Transverse colon (tissue), 4 donors: ENCODE data around the gene OXLD1. TPM values are rescaled to one million over a fixed set of nuclear protein-coding genes. Genes with fewer than 3 reads are reported as not detected.

Experiments used
- DNase-seq: peaks from one replicate; pipeline ENCODE4 v3.0.0-alpha.2; 2019
- H3K27ac ChIP-seq, 4 donors: fragments of 200-600 bp; sonication (generic); 2 replicates each; pipeline ENCODE4 v1.5.1; 2016 to 2018; ENCODE audit warnings: inconsistent platforms in 4 of 4
- H3K27me3 ChIP-seq: fragments of 200-600 bp; sonication (generic); 2 replicates; pipeline ENCODE4 v1.5.1; 2017; ENCODE audit warnings: inconsistent platforms
- H3K36me3 ChIP-seq, 4 donors: fragments of 200-600 bp; sonication (generic); 2 replicates each; pipeline ENCODE4 v1.5.1; 2017 to 2019; ENCODE audit warnings: inconsistent platforms in 4 of 4
- H3K4me1 ChIP-seq, 4 donors: fragments of 200-600 bp; sonication (generic); 2 replicates each; pipeline ENCODE4 v1.5.1; 2017 to 2020; ENCODE audit warnings: inconsistent platforms in 4 of 4
- H3K4me3 ChIP-seq, 4 donors: fragments of 200-600 bp; sonication (generic); 1 replicate in 1 of 4; 2 replicates in 3 of 4; pipeline versions ENCODE4 v1.5.1 to v1.6.1; 2017 to 2019; ENCODE audit warnings: inconsistent platforms in 4 of 4
- H3K9me3 ChIP-seq, 2 donors: fragments of 200-600 bp; sonication (generic); 2 replicates each; pipeline ENCODE4 v1.5.1; 2017 to 2019; ENCODE audit warnings: inconsistent platforms in 2 of 2
- CTCF ChIP-seq, 5 experiments: fragments of 200-600 bp in 3 of 5; fragments of 450-650 bp in 2 of 5; sonication (generic) in 3 of 5; IDR thresholded peaks; 1 replicate in 2 of 5; 2 replicates in 3 of 5; pipeline ENCODE4 v1.5.1; 2016 to 2017; ENCODE audit warnings: antibody characterized with exemption in 5 of 5, inconsistent platforms in 3 of 5, mild to moderate bottlenecking in 2 of 5, moderate library complexity in 1 of 5
- EP300 ChIP-seq: sonication (generic); formaldehyde crosslinking; IDR thresholded peaks from one replicate; pipeline ENCODE4 v1.6.1; 2017; ENCODE audit warnings: antibody characterized with exemption, low read depth
- POLR2A ChIP-seq: fragments of 450-650 bp; IDR thresholded peaks from one replicate; pipeline ENCODE4 v1.6.1; 2016; ENCODE audit warnings: antibody characterized with exemption, mild to moderate bottlenecking, moderate library complexity
- POLR2AphosphoS5 ChIP-seq, 3 donors: sonication (generic); formaldehyde crosslinking; IDR thresholded peaks; one replicate each; pipeline ENCODE4 v1.6.1; 2016; ENCODE audit warnings: antibody characterized with exemption in 3 of 3
- WGBS, 2 donors: methylation state at CpG; one replicate each; pipeline ENCODE4 v1.1.5; 2018; ENCODE audit warnings: low coverage in 1 of 2; 5-methylcytosine and 5-hydroxymethylcytosine counted together
- in situ Hi-C, 4 donors: fragments of 200-750 bp; cut with MboI; loops; one replicate each; pipeline versions ENCODE4 v1.15.0 to v1.15.1; 2017; ENCODE audit warnings: low sequenced_read_pairs in 3 of 4, low pct_ligation_motif_present in 1 of 4, low pct_unique_long_range_greater_than_20kb in 1 of 4
- intact Hi-C: fragments of 100-400 bp; cut with DNase I; formaldehyde crosslinking; loops from one replicate; pipeline ENCODE4 v1.15.1; 2023; ENCODE audit warnings: low total_unique reads
- total RNA-seq, 4 donors: library from RNA; depleted of rRNA; stranded (reverse); fragments of >200 nt; gene quantifications; one replicate each; pipeline ENCODE4 v1.1.0, GENCODE V29; 2016

The OXLD1 gene
- total RNA-seq, 4 donors from 2014 or later = 21.4 to 63.6 (median 41.2) TPM

- in situ Hi-C loops = no loop called here
- H3K4me3 ChIP-seq = no peak overlapping the region
- no peaks in the 10 kb centered on the region for H3K4me1 ChIP-seq
- no peak overlapping the region for H3K27ac ChIP-seq
- intact Hi-C loops = no loop called here
- DNase-seq = no peak
- H3K9me3 ChIP-seq = peaks cover 0 to 4% of the 10 kb centered on the region in 2 donors
- TF ChIP-seq EP300 (no peak), POLR2AphosphoS5 (IDR thresholded peaks at IDR 0.05) (no peak), CTCF (IDR thresholded peaks at IDR 0.05) (no peak)
- peaks cover 44% of the 10 kb centered on the region for H3K27me3 ChIP-seq
- no peaks in the 10 kb centered on the region for H3K36me3 ChIP-seq
- 50% methylated on average over 50 of the region's 78 CpGs; no CpG with 5 or more reads in 1 of the 2 donors for WGBS, 2 donors
Measured at GRCh38 chr17:81648013-81648706, 18.2 kb downstream of the OXLD1 start.

- TF ChIP-seq POLR2AphosphoS5 (IDR thresholded peaks at IDR 0.05) (no peak), POLR2A (no peak)
- in situ Hi-C loops = no loop called here
- no peak overlapping the region for H3K4me3 ChIP-seq
- H3K9me3 ChIP-seq = peaks cover 0 to 4% of the 10 kb centered on the region in 2 donors
- H3K4me1 ChIP-seq = no peaks in the 10 kb centered on the region
- DNase-seq = no peak
- no peaks in the 10 kb centered on the region for H3K36me3 ChIP-seq
- 42 to 50% methylated on average over 4 to 18 of the region's 21 CpGs for WGBS, 2 donors
- no peak overlapping the region for H3K27ac ChIP-seq
- peaks cover 40% of the 10 kb centered on the region for H3K27me3 ChIP-seq
- intact Hi-C loops = no loop called here
Measured at GRCh38 chr17:81647640-81648012, 18.8 kb downstream of the OXLD1 start.

GRCh38 chr17:81646869-81647600 is 19.4 kb downstream of the OXLD1 start:
- no peak overlapping the region for H3K27ac ChIP-seq
- TF ChIP-seq POLR2A (no peak), EP300 (no peak), CTCF (IDR thresholded peaks at IDR 0.05) (no peak), POLR2AphosphoS5 (IDR thresholded peaks at IDR 0.05) (no peak)
- H3K4me1 ChIP-seq = no peaks in the 10 kb centered on the region
- no peak overlapping the region for H3K4me3 ChIP-seq
- H3K9me3 ChIP-seq = peaks cover 0 to 4% of the 10 kb centered on the region in 2 donors
- no peak for DNase-seq
- in situ Hi-C loops = no loop called here
- H3K27me3 ChIP-seq = peaks cover 40% of the 10 kb centered on the region
- WGBS, 2 donors = 69 to 73% methylated on average over 4 to 6 of the region's 12 CpGs
- no peaks in the 10 kb centered on the region for H3K36me3 ChIP-seq
- intact Hi-C loops = no loop called here

GRCh38 chr17:81644976-81645952 is 21.1 kb downstream of the OXLD1 start:
- intact Hi-C loops (no loop called here), in situ Hi-C loops (no loop called here)
- TF ChIP-seq EP300 (no peak), POLR2A (no peak), POLR2AphosphoS5 (IDR thresholded peaks at IDR 0.05) (no peak), CTCF (IDR thresholded peaks at IDR 0.05) (no peak)
- no peak for DNase-seq
- WGBS, 2 donors = 87 to 90% methylated on average over 2 to 28 of the region's 29 CpGs
- Histone ChIP-seq H3K9me3 (peaks cover 0 to 4% of the 10 kb centered on the region in 2 donors), H3K27ac (no peak overlapping the region), H3K4me3 (no peak overlapping the region), H3K4me1 (no peaks in the 10 kb centered on the region), H3K36me3 (no peaks in the 10 kb centered on the region), H3K27me3 (peaks cover 34% of the 10 kb centered on the region)
